Smooth muscle cell (in vitro differentiated cells): ENCODE results near the gene RACGAP1. TPM values are rescaled to one million over a fixed set of nuclear protein-coding genes. Genes with fewer than 3 reads are reported as not detected.

Experiments
- DNase-seq: peaks from one replicate; lab custom pipeline; 2025; ENCODE audit not compliant: unreplicated experiment; lab: John Stamatoyannopoulos, UW
- H2AFZ ChIP-seq: fragments of 200-600 bp; sonication (generic); 2 replicates; pipeline ENCODE4 v1.6.0; 2016; ENCODE audit warnings: antibody characterized with exemption, low read depth, mild to moderate bottlenecking
- H3F3A ChIP-seq: fragments of 200-600 bp; sonication (generic); 2 replicates; pipeline ENCODE4 v1.6.0; 2017; ENCODE audit warnings: antibody characterized with exemption, low read depth
- H3K27ac ChIP-seq: fragments of 200-600 bp; sonication (generic); 2 replicates; pipeline ENCODE4 v1.5.1; 2016; ENCODE audit warnings: low read depth, mild to moderate bottlenecking
- H3K27me3 ChIP-seq: fragments of 200-600 bp; sonication (generic); 2 replicates; pipeline ENCODE4 v1.6.1; 2016; ENCODE audit warnings: low read depth, mild to moderate bottlenecking
- H3K36me3 ChIP-seq: fragments of 200-600 bp; sonication (generic); 2 replicates; pipeline ENCODE4 v1.5.1; 2016; ENCODE audit warnings: low read depth
- H3K4me1 ChIP-seq: fragments of 200-600 bp; sonication (generic); 2 replicates; pipeline ENCODE4 v1.5.1; 2016; ENCODE audit warnings: low read depth
- H3K4me2 ChIP-seq: fragments of 200-600 bp; sonication (generic); 2 replicates; pipeline ENCODE4 v1.6.0; 2016; ENCODE audit warnings: mild to moderate bottlenecking
- H3K4me3 ChIP-seq: fragments of 200-600 bp; sonication (generic); 2 replicates; pipeline ENCODE4 v1.5.1; 2016; ENCODE audit warnings: mild to moderate bottlenecking
- H3K79me2 ChIP-seq: fragments of 200-600 bp; sonication (generic); 2 replicates; pipeline ENCODE4 v1.6.0; 2016; ENCODE audit warnings: low read depth, mild to moderate bottlenecking
- H3K9ac ChIP-seq: fragments of 200-600 bp; sonication (generic); 2 replicates; pipeline ENCODE4 v1.6.0; 2016; ENCODE audit warnings: low read depth
- H3K9me3 ChIP-seq: fragments of 200-600 bp; sonication (generic); replicated peaks from 2 replicates; pipeline ENCODE4 v1.5.1; 2016; ENCODE audit warnings: low read depth
- H4K20me1 ChIP-seq: fragments of 200-600 bp; sonication (generic); 2 replicates; pipeline ENCODE4 v1.6.0; 2016; ENCODE audit warnings: low read depth
- WGBS: methylation state at CpG from one replicate; pipeline ENCODE4 v1.1.7; 2016; ENCODE audit warnings: low lambda C conversion rate; 5-methylcytosine and 5-hydroxymethylcytosine counted together
- polyA plus RNA-seq: library from polyadenylated mRNA; unstranded; fragments of >200 nt; fragmentation: Nextera tagmentation; extraction: Ambion mirVana; gene quantifications from 2 replicates; pipeline ENCODE4 v1.2.1, GENCODE V29; 2016
- total RNA-seq: library from RNA; depleted of rRNA; stranded (reverse); fragments of >200 nt; gene quantifications from 2 replicates; pipeline ENCODE4 v1.2.3, GENCODE V29; 2014
- TF ChIP-seq, protein P1 (sequence below): fragments of 200-600 bp; sonication (generic); IDR thresholded peaks from 2 replicates; pipeline ENCODE4 v1.5.1; 2017; ENCODE audit warnings: borderline replicate concordance, mild to moderate bottlenecking, antibody characterized with exemption; ENCODE audit not compliant: insufficient read depth, poor library complexity, severe bottlenecking

RACGAP1 gene
- total and polyA plus RNA-seq, 2 experiments from 2014 or later: 13.7 to 52.3 TPM

GRCh38 chr12:50040657-50041056 is 15.4 kb upstream of the RACGAP1 start:
- Histone ChIP-seq H3K27ac (no peak overlapping the region), H3K4me3 (no peak overlapping the region), H4K20me1 (no peaks in the 10 kb centered on the region), H3K9ac (no peak overlapping the region), H3K9me3 (no peaks in the 10 kb centered on the region), H3F3A (no peaks in the 10 kb centered on the region), H3K4me1 (peaks cover 5% of the 10 kb centered on the region), H3K79me2 (no peaks in the 10 kb centered on the region), H2AFZ (no peak overlapping the region), H3K36me3 (no peaks in the 10 kb centered on the region), H3K4me2 (no peak overlapping the region), H3K27me3 (no peaks in the 10 kb centered on the region)
- DNase-seq: no peak
- TF ChIP-seq, protein P1, sequence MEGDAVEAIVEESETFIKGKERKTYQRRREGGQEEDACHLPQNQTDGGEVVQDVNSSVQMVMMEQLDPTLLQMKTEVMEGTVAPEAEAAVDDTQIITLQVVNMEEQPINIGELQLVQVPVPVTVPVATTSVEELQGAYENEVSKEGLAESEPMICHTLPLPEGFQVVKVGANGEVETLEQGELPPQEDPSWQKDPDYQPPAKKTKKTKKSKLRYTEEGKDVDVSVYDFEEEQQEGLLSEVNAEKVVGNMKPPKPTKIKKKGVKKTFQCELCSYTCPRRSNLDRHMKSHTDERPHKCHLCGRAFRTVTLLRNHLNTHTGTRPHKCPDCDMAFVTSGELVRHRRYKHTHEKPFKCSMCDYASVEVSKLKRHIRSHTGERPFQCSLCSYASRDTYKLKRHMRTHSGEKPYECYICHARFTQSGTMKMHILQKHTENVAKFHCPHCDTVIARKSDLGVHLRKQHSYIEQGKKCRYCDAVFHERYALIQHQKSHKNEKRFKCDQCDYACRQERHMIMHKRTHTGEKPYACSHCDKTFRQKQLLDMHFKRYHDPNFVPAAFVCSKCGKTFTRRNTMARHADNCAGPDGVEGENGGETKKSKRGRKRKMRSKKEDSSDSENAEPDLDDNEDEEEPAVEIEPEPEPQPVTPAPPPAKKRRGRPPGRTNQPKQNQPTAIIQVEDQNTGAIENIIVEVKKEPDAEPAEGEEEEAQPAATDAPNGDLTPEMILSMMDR: no peak
- WGBS: 78% methylated on average over 4 of the region's 4 CpGs

GRCh38 chr12:50039151-50039835 is 14.0 kb upstream of the RACGAP1 start:
- Histone ChIP-seq H3F3A (no peaks in the 10 kb centered on the region), H3K36me3 (no peaks in the 10 kb centered on the region), H3K9me3 (no peaks in the 10 kb centered on the region), H4K20me1 (no peaks in the 10 kb centered on the region), H3K9ac (no peak overlapping the region), H3K4me3 (no peak overlapping the region), H2AFZ (no peak overlapping the region), H3K4me1 (peaks cover 5% of the 10 kb centered on the region), H3K27ac (no peak overlapping the region), H3K4me2 (peak overlapping the region; percentile 14), H3K27me3 (no peaks in the 10 kb centered on the region), H3K79me2 (no peaks in the 10 kb centered on the region)
- DNase-seq: peak; percentile 51
- TF ChIP-seq, protein P1: peak; percentile 94
- WGBS: 34% methylated on average over 9 of the region's 9 CpGs

- H3K4me3 ChIP-seq: no peak overlapping the region
- H3K4me2 ChIP-seq: no peak overlapping the region
- no peaks in the 10 kb centered on the region for H3F3A ChIP-seq
- H4K20me1 ChIP-seq: no peaks in the 10 kb centered on the region
- H2AFZ ChIP-seq: no peak overlapping the region
- WGBS: 88% methylated on average over 4 of the region's 4 CpGs
- no peak overlapping the region for H3K27ac ChIP-seq
- no peaks in the 10 kb centered on the region for H3K27me3 ChIP-seq
- DNase-seq: no peak
- TF ChIP-seq, protein P1: no peak
- peaks cover 5% of the 10 kb centered on the region for H3K4me1 ChIP-seq
- no peaks in the 10 kb centered on the region for H3K36me3 ChIP-seq
- no peak overlapping the region for H3K9ac ChIP-seq
- H3K9me3 ChIP-seq: no peaks in the 10 kb centered on the region
- no peaks in the 10 kb centered on the region for H3K79me2 ChIP-seq
Measured at GRCh38 chr12:50038336-50038735, 13.0 kb upstream of the RACGAP1 start.
